Left ventricle myocardium inferior (tissue), 1 donor: ENCODE data around the gene AFAP1. TPM values are rescaled to one million over a fixed set of nuclear protein-coding genes. Genes with fewer than 3 reads are reported as not detected.
A peak's percentile ranks its signal among the peaks of the same experiment; 100 is the strongest.

Experiments used
- DNase-seq: peaks from one replicate; pipeline ENCODE4 v3.0.0-alpha.2; 2020
- H3K27ac ChIP-seq: fragments of 200-600 bp; replicated peaks from 2 replicates; pipeline ENCODE4 v1.8.0; 2021
- H3K27me3 ChIP-seq: fragments of 200-600 bp; 2 replicates; pipeline ENCODE4 v1.8.0; 2021; ENCODE audit warnings: low read depth
- H3K36me3 ChIP-seq: fragments of 200-600 bp; 2 replicates; pipeline ENCODE4 v1.8.0; 2021
- H3K4me1 ChIP-seq: fragments of 200-600 bp; 2 replicates; pipeline ENCODE4 v1.8.0; 2021
- H3K4me3 ChIP-seq: fragments of 200-600 bp; 2 replicates; pipeline ENCODE4 v1.8.0; 2021; ENCODE audit warnings: mild to moderate bottlenecking, moderate library complexity
- H3K9me3 ChIP-seq: fragments of 200-600 bp; replicated peaks from 2 replicates; pipeline ENCODE4 v1.8.0; 2021
- CTCF ChIP-seq: fragments of 200-600 bp; IDR thresholded peaks from 2 replicates; pipeline ENCODE4 v1.8.0; 2021; ENCODE audit warnings: antibody characterized with exemption, mild to moderate bottlenecking, borderline replicate concordance
- intact Hi-C: fragments of 100-400 bp; cut with micrococcal nuclease; formaldehyde crosslinking; loops from one replicate; pipeline ENCODE4 v1.11.0; 2022
- total RNA-seq: library from RNA; stranded (reverse); fragmentation: NEBNext Ultra II Directional; extraction: Animal tissue kit (Norgen Biotek cat#: 25700); gene quantifications from one replicate; pipeline ENCODE4 v1.2.1, GENCODE V29; 2021
- donor health status: DM: no; HTN: yes; CAD: no; lungs with severe emphysema.

The AFAP1 gene
- total RNA-seq, 1 donor from 2014 or later: 6.8 TPM

GRCh38 chr4:7829652-7830580 lies 109.7 kb downstream of the AFAP1 start:
- intact Hi-C loops: no loop called here
- no peak overlapping the region for H3K4me3 ChIP-seq
- no peak for DNase-seq
- H3K27ac ChIP-seq: peak overlapping the region; percentile 84
- H3K4me1 ChIP-seq: peaks cover 49% of the 10 kb centered on the region
- peaks cover 6% of the 10 kb centered on the region for H3K9me3 ChIP-seq
- no peak for TF ChIP-seq CTCF
- H3K36me3 ChIP-seq: peaks cover 3% of the 10 kb centered on the region
- H3K27me3 ChIP-seq: no peaks in the 10 kb centered on the region

GRCh38 chr4:7828793-7829301 lies 110.8 kb downstream of the AFAP1 start:
- TF ChIP-seq CTCF: no peak
- Histone ChIP-seq H3K9me3 (peaks cover 6% of the 10 kb centered on the region), H3K4me3 (no peak overlapping the region), H3K27me3 (no peaks in the 10 kb centered on the region), H3K27ac (peak overlapping the region; percentile 84), H3K4me1 (peaks cover 56% of the 10 kb centered on the region), H3K36me3 (peaks cover 3% of the 10 kb centered on the region)
- intact Hi-C loops: no loop called here
- DNase-seq: no peak

GRCh38 chr4:7828011-7828720 lies 111.5 kb downstream of the AFAP1 start:
- Histone ChIP-seq H3K27me3 (no peaks in the 10 kb centered on the region), H3K4me1 (peaks cover 63% of the 10 kb centered on the region), H3K9me3 (peaks cover under 1% of the 10 kb centered on the region), H3K27ac (peak overlapping the region; percentile 84), H3K4me3 (no peak overlapping the region), H3K36me3 (peaks cover 3% of the 10 kb centered on the region)
- peak; percentile 75 for DNase-seq
- intact Hi-C loops: no loop called here
- TF ChIP-seq CTCF: no peak

- Histone ChIP-seq H3K4me1 (peaks cover 69% of the 10 kb centered on the region), H3K36me3 (peaks cover 3% of the 10 kb centered on the region), H3K9me3 (no peaks in the 10 kb centered on the region), H3K27ac (peak overlapping the region; percentile 84), H3K4me3 (no peak overlapping the region), H3K27me3 (no peaks in the 10 kb centered on the region)
- no peak for DNase-seq
- intact Hi-C loops: no loop called here
- no peak for TF ChIP-seq CTCF
Measured at GRCh38 chr4:7827566-7827965, 112.1 kb downstream of the AFAP1 start.

GRCh38 chr4:7826909-7827306 lies 112.8 kb downstream of the AFAP1 start:
- H3K4me3 ChIP-seq: no peak overlapping the region
- H3K4me1 ChIP-seq: peaks cover 69% of the 10 kb centered on the region
- no peaks in the 10 kb centered on the region for H3K27me3 ChIP-seq
- no peaks in the 10 kb centered on the region for H3K9me3 ChIP-seq
- H3K27ac ChIP-seq: peak overlapping the region; percentile 84
- DNase-seq: no peak
- no peak for TF ChIP-seq CTCF
- intact Hi-C loops: no loop called here
- H3K36me3 ChIP-seq: peaks cover 3% of the 10 kb centered on the region
